Lung microvascular endothelial cell (primary cell): Measurements from ENCODE around the gene RIC1. TPM values are rescaled to one million over a fixed set of nuclear protein-coding genes. Genes with fewer than 3 reads are reported as not detected.
"Not testable (repeated sequence)": the region's sequence is repeated elsewhere in the genome, so short reads cannot be mapped to it uniquely, and the experiment has no call there.

Source experiments
- DNase-seq, 2 donors: peaks; one replicate each; pipeline versions ENCODE4 v3.0.0 to v3.0.0-alpha.2; 2010; ENCODE audit warnings: low read depth in 2 of 2
- total RNA-seq: library from RNA; depleted of rRNA; stranded (reverse); fragments of >200 nt; gene quantifications from 2 replicates; pipeline ENCODE4 v1.2.1, GENCODE V29; 2014

Gene RIC1
- total RNA-seq, 1 donor from 2014 or later = 29.8 TPM

DNA sequence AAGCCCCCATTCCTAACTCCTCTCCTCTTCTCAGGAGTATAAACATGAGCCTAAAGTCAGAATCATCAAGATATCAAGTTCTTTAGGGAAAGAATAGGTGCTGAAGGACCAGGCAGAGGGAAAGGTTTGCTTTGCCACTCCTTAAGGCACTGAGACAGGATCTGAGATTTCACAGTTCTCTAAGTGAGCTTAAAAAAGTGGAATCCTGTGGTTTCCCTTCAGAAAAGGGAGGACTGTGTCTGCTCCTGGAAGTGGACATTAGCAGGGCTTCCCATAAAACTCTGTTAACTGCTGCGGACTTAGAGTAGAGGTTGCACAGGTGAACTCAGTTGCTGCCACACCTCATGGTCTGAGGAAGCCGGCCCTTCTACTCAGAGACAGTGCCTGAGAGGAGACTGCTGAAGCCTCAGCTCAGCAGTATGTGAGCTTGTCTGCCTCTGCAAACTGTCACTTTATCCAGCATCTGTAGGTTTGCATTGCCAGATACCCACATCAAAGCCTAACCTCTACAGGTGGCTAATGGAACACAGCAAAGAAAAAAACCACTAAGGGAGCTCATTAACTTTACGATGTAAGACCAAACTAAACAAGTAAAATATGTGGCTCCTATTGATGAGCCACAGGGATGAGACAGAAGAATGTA is 42.9 kb downstream of the RIC1 start:
- no peak for DNase-seq

DNA sequence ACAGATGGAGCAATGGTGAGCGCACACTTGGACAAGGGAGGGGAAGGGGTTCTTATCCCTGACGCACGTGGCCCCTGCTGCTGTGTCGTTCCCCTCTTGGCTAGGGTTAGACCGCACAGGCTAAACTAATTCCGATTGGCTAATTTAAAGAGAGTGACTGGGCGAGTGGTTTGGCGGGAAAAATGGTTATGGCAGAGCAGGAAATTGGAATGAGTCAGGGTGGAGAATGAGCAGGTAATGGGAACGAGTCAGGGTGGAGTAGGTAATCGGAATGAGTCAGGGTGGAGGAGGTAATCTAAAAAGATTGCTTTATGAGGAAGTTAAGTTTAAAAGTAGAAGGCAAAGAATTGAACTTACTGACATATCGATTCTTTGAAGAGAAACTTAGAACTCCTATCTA is 46.1 kb downstream of the RIC1 start:
- not testable (repeated sequence) for DNase-seq

- DNase-seq = not testable (repeated sequence)
Observed at GRCh38 chr9:5683591-5683990, 54.7 kb downstream of the RIC1 start.

DNA sequence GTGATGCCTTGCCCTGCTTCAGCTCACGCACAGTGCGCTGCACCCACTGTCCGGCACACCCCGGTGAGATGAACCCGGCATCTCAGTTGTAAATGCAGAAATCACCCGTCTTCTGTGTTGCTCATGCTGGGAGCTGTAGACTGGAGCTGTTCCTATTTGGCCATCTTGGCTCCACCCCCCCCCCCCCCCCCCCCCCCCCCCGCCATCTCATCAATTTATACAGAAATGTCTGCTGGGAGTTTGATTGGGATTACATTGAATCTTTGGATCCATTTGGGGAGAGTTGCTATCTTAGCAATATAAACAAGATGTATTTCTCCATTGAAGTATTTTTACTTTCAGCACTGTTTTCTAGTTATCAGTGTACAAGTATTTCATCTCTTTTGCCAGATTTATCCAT is 55.2 kb downstream of the RIC1 start:
- peak in 1 of 2 donors; percentile 3 for DNase-seq

GRCh38 chr9:5688109-5688508 is 59.2 kb downstream of the RIC1 start:
- peak in 1 of 2 donors; percentile 93 for DNase-seq

- no peak for DNase-seq
Observed at GRCh38 chr9:5690278-5690677, 61.4 kb downstream of the RIC1 start.

DNA sequence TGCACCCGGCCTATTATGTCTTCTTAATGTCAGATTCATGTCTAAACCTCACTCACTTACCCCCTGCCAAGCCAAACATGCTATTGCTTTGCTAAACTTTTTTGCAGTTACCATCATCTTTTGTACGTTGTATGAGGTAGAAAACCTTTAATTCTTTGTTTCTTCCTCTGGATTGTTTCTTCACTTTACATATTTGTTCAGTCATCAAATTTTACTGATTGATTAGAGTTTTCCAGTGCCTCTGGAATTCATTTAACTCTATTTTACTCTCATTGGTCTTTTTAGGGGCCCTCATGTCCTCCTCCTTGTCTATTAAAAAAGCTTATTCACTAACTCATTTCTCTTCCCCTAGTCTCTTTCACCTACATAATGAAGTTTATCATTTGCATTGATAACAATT is 67.0 kb downstream of the RIC1 start:
- DNase-seq = no peak

DNA sequence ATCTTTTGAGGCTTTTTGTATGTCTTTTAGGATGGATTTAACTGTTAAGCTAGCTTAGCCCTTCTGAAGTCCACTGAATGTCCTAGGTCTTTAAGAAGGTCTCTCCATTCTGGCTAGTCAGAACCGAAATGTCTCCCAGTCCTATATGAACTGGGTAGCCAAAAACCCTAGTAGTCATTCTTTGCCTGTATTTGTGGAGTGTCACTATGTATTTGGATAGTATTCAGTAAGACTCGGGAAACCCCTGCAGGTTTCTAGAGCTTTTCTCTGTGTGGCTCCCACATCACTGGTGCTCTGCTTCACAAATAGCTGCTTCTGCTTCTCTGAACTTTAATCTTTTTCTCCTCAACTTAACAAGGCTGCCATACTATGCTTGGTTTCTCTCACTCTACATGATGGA is 68.0 kb downstream of the RIC1 start:
- DNase-seq = no peak

DNA sequence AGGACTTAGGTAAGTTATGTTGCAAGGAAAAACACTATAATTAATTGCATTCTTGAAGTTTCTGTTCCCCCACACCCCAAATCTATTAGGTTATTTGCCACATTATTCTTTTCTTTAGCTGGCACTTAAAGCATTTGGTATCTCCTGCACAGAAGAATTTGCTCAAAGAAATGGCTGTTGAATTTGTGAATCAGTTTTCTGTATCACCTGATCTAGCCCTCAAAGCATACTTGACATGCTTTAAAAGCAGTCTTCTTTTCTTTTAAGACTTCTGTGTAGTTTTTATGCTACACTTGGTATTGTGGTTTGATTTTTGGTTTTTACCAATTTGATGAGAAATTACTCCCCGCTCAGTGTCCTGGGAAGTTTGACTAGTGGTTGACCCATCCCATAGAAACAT is 69.1 kb downstream of the RIC1 start:
- no peak for DNase-seq

GRCh38 chr9:5698810-5699556 is 70.1 kb downstream of the RIC1 start:
- no peak for DNase-seq

- DNase-seq = peak; percentile 4 to 6
Observed at GRCh38 chr9:5708414-5708813, 79.5 kb downstream of the RIC1 start.

GRCh38 chr9:5712651-5713390 is 83.9 kb downstream of the RIC1 start:
- no peak for DNase-seq

DNA sequence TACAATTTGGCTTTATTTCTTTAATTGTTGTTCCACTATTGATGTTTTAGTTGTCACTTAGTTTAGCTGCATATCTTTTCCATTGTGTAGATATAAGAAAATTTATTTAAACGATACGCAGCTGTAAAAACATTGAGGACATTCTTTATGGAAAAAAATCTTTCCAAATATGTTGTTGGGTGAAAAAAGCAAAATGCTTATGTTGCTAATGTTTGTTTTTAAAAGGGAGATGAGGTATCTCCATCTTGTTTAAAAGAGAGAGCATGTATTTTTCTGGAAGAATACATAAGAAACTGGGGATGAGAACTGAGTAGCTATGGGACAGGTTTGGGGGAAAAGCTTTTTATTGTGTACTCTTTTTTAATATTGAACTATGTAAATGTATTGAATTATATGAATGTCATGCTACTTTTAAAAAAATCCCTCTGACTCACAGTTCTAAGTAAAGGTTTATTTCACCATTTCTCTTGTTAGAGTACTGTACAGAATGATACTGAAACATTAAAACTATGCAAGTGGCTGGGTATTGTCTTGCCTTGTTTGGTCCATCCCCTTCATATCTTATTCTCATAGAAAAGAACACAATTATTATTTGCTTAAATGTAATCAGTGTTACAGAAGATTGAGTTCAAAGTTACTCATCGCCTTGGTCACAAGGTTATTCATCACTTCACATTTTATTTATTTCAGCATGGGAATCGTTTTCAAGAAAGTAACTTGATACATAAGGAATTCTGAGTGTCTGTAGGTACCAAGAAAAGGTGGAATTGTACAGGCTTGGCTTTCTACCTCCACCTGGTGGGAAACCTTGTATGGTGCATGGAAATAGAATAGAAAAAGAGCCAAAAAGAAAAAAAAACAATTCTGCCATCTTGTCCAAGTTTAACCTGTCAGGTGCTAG is 85.8 kb downstream of the RIC1 start:
- peak; percentile 10 to 14 for DNase-seq

- DNase-seq = no peak
Observed at GRCh38 chr9:5715548-5716127, 86.7 kb downstream of the RIC1 start.

DNA sequence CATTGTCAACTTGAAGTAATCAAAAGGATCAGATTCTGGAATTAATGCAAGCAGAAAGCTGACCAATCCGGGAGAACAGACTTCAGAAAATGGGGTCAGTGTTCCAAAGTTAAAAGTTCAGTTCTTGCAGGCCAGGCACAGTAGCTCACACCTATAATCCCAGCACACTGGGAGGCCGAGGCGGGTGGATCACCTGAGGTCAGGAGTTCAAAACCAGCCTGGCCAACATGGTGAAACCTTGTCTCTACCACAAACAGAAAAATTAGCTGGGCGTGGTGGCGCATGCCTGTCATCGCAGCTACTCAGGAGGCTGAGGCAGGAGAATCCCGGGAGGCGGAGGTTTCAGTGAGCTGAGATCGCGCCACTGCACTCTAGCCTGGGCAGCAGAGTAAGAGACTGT is 88.5 kb downstream of the RIC1 start:
- not testable (repeated sequence) for DNase-seq

DNA sequence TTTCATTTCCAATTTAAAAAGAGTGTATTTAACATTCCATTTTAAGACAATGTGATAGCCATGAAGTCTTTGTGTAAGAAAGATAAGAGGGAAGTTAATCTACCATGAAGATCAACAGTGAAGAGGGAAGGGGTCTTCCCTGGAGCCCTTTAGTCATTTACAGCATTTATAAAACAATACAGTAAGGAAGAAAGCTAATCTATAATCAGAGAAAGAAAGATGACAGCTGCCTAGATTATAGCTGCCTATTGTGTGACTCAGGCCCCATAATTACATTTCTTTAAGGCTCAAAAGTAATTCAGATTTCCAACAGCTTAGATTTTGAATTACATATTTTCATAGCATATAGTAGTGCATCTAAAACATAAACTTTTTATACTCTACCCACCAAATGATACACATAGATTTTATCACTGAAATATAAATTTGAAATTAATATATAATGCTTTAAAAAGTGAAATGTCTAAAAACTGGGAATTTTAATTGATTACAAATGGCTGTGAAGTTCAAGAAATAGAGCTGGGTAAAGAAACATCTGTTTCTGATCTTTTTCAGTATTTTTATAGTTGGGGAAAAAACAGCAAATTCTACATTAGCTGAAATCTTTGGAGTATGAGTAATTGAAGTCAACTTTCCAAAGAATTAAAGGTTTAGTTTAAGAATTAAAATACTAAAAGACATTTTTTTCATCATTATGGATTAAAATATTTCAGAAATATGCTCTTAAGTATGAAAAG is 89.6 kb downstream of the RIC1 start:
- peak in 1 of 2 donors; percentile 64 for DNase-seq

GRCh38 chr9:5719100-5719926 is 90.4 kb downstream of the RIC1 start:
- DNase-seq = peak; percentile 84 to 90

GRCh38 chr9:5720151-5720550 is 91.2 kb downstream of the RIC1 start:
- DNase-seq = no peak

GRCh38 chr9:5721279-5722087 is 92.6 kb downstream of the RIC1 start:
- no peak for DNase-seq
